Measurements from ENCODE around the gene PLCB4. TPM values are rescaled to one million over a fixed set of nuclear protein-coding genes. Genes with fewer than 3 reads are reported as not detected.

The PLCB4 gene
- total RNA-seq, 1 experiment from 2014 or later = 14.9 TPM

- intact Hi-C loops (cut with micrococcal nuclease; ENCODE audit: unreplicated experiment) = no loop called here
- no peak for TF ChIP-seq EZH2 (IDR thresholded peaks at IDR 0.05; ENCODE audit: low read depth)
- Histone ChIP-seq H3K4me1 (replicated peaks; ENCODE audit: insufficient read depth) (no peaks in the 10 kb centered on the region), H3K4me3 (no peak overlapping the region), H3K9me3 (ENCODE audit: insufficient read depth, low read depth) (no peaks in the 10 kb centered on the region), H3K79me2 (ENCODE audit: low read depth) (no peaks in the 10 kb centered on the region), H3K36me3 (ENCODE audit: low read depth) (no peaks in the 10 kb centered on the region), H3F3A (ENCODE audit: insufficient read depth, low read depth) (no peaks in the 10 kb centered on the region), H3K4me2 (no peak overlapping the region), H3K27me3 (ENCODE audit: insufficient read depth, low read depth) (no peaks in the 10 kb centered on the region), H2AFZ (no peak overlapping the region), H3K27ac (no peak overlapping the region), H3K9me2 (ENCODE audit: insufficient read depth) (no peaks in the 10 kb centered on the region), H4K20me1 (ENCODE audit: insufficient read depth) (no peaks in the 10 kb centered on the region)
- ChIA-PET CTCF (no interaction called here), POLR2A (ENCODE audit: unreplicated experiment) (no interaction called here)
- BruUV-seq (replicated peaks) = no TSS peak
- DNase-seq = no peak
Observed at GRCh38 chr20:9186396-9186795, 117.5 kb downstream of the PLCB4 start.

GRCh38 chr20:9195031-9195430 lies 126.1 kb downstream of the PLCB4 start:
- no TSS peak for BruUV-seq (replicated peaks)
- no peaks in the 10 kb centered on the region for H3K27me3 ChIP-seq (ENCODE audit: insufficient read depth, low read depth)
- TF ChIP-seq EZH2 (IDR thresholded peaks at IDR 0.05; ENCODE audit: low read depth) = no peak
- TF ChIP-seq, protein P1, sequence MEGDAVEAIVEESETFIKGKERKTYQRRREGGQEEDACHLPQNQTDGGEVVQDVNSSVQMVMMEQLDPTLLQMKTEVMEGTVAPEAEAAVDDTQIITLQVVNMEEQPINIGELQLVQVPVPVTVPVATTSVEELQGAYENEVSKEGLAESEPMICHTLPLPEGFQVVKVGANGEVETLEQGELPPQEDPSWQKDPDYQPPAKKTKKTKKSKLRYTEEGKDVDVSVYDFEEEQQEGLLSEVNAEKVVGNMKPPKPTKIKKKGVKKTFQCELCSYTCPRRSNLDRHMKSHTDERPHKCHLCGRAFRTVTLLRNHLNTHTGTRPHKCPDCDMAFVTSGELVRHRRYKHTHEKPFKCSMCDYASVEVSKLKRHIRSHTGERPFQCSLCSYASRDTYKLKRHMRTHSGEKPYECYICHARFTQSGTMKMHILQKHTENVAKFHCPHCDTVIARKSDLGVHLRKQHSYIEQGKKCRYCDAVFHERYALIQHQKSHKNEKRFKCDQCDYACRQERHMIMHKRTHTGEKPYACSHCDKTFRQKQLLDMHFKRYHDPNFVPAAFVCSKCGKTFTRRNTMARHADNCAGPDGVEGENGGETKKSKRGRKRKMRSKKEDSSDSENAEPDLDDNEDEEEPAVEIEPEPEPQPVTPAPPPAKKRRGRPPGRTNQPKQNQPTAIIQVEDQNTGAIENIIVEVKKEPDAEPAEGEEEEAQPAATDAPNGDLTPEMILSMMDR (conservative IDR thresholded peaks at IDR 0.05) = no peak
- intact Hi-C loops (cut with micrococcal nuclease; ENCODE audit: unreplicated experiment) = no loop called here
- ChIA-PET POLR2A (ENCODE audit: unreplicated experiment) (no interaction called here), CTCF (no interaction called here)
- no peaks in the 10 kb centered on the region for H3F3A ChIP-seq (ENCODE audit: insufficient read depth, low read depth)
- H3K9me2 ChIP-seq (ENCODE audit: insufficient read depth) = no peaks in the 10 kb centered on the region
- H3K27ac ChIP-seq = no peak overlapping the region
- no peaks in the 10 kb centered on the region for H3K4me1 ChIP-seq (replicated peaks; ENCODE audit: insufficient read depth)
- no peak overlapping the region for H2AFZ ChIP-seq
- no peaks in the 10 kb centered on the region for H4K20me1 ChIP-seq (ENCODE audit: insufficient read depth)
- no peaks in the 10 kb centered on the region for H3K79me2 ChIP-seq (ENCODE audit: low read depth)
- H3K4me3 ChIP-seq = no peak overlapping the region
- H3K4me2 ChIP-seq = no peak overlapping the region
- no peak for DNase-seq
- H3K36me3 ChIP-seq (ENCODE audit: low read depth) = no peaks in the 10 kb centered on the region
- no peaks in the 10 kb centered on the region for H3K9me3 ChIP-seq (ENCODE audit: insufficient read depth, low read depth)

- Histone ChIP-seq H3F3A (ENCODE audit: insufficient read depth, low read depth) (peaks cover 9% of the 10 kb centered on the region; the same call in 1 of the 2 replicates), H3K4me2 (no peak overlapping the region), H3K79me2 (ENCODE audit: low read depth) (no peaks in the 10 kb centered on the region), H3K4me1 (replicated peaks; ENCODE audit: insufficient read depth) (peaks cover 11% of the 10 kb centered on the region), H3K9me2 (ENCODE audit: insufficient read depth) (no peaks in the 10 kb centered on the region), H3K36me3 (ENCODE audit: low read depth) (no peaks in the 10 kb centered on the region), H3K4me3 (no peak overlapping the region), H2AFZ (no peak overlapping the region), H4K20me1 (ENCODE audit: insufficient read depth) (no peaks in the 10 kb centered on the region), H3K9me3 (ENCODE audit: insufficient read depth, low read depth) (no peaks in the 10 kb centered on the region), H3K27ac (no peak overlapping the region), H3K27me3 (ENCODE audit: insufficient read depth, low read depth) (no peaks in the 10 kb centered on the region)
- intact Hi-C loops (cut with micrococcal nuclease; ENCODE audit: unreplicated experiment) = no loop called here
- TF ChIP-seq EZH2 (IDR thresholded peaks at IDR 0.05; ENCODE audit: low read depth) = no peak
- TF ChIP-seq, protein P1 (conservative IDR thresholded peaks at IDR 0.05) = no peak
- no TSS peak for BruUV-seq (replicated peaks)
- no peak for DNase-seq
- CTCF ChIA-PET = no interaction called here
- POLR2A ChIA-PET (ENCODE audit: unreplicated experiment) = no interaction called here
Observed at GRCh38 chr20:9196110-9196509, 127.2 kb downstream of the PLCB4 start.

- CTCF ChIA-PET = no interaction called here
- Histone ChIP-seq H3K9me2 (ENCODE audit: insufficient read depth) (no peaks in the 10 kb centered on the region), H3K27me3 (ENCODE audit: insufficient read depth, low read depth) (no peaks in the 10 kb centered on the region), H3K4me1 (replicated peaks; ENCODE audit: insufficient read depth) (peaks cover 14% of the 10 kb centered on the region), H3K4me2 (no peak overlapping the region), H3K36me3 (ENCODE audit: low read depth) (no peaks in the 10 kb centered on the region), H4K20me1 (ENCODE audit: insufficient read depth) (no peaks in the 10 kb centered on the region), H3K4me3 (no peak overlapping the region), H3K79me2 (ENCODE audit: low read depth) (no peaks in the 10 kb centered on the region), H3F3A (ENCODE audit: insufficient read depth, low read depth) (peaks cover 9% of the 10 kb centered on the region; the same call in 1 of the 2 replicates), H2AFZ (no peak overlapping the region), H3K9me3 (ENCODE audit: insufficient read depth, low read depth) (no peaks in the 10 kb centered on the region), H3K27ac (no peak overlapping the region)
- POLR2A ChIA-PET (ENCODE audit: unreplicated experiment) = interaction anchor here (0.6 kb wide), 1 partner anchor 206 kb away, joined by 8 read pairs; no protein-coding TSS in a partner anchor
- no peak for DNase-seq
- no TSS peak for BruUV-seq (replicated peaks)
- intact Hi-C loops (cut with micrococcal nuclease; ENCODE audit: unreplicated experiment) = no loop called here
- no peak for TF ChIP-seq EZH2 (IDR thresholded peaks at IDR 0.05; ENCODE audit: low read depth)
- TF ChIP-seq, protein P1 (conservative IDR thresholded peaks at IDR 0.05) = no peak
Observed at GRCh38 chr20:9198460-9198859, 129.6 kb downstream of the PLCB4 start.

All from PC-9 (cell line).